Measurements from ENCODE around the gene MAP1A. TPM values are rescaled to one million over a fixed set of nuclear protein-coding genes. Genes with fewer than 3 reads are reported as not detected.

The MAP1A gene
- total and polyA plus RNA-seq, 2 donors (not counting 1 experiment from before 2014, with no cell fraction given) = 0.03 to 0.07 TPM

- Histone ChIP-seq H3K27me3 (replicated peaks in 1 of 4; ENCODE audit: control extremely low read depth in 1 of 4, control insufficient read depth in 3 of 4, insufficient read depth in 4 of 4, low read length in 3 of 4) (no peaks in the 10 kb centered on the region), H4K20me1 (ENCODE audit: control insufficient read depth, insufficient read depth, low read length, poor library complexity, severe bottlenecking) (no peaks in the 10 kb centered on the region), H3K27ac (ENCODE audit: low read length in 2 of 2) (no peak overlapping the region), H3K9ac (ENCODE audit: low read length) (no peak overlapping the region), H3K79me2 (ENCODE audit: control insufficient read depth, insufficient read depth, low read length) (no peaks in the 10 kb centered on the region), H3K9me3 (ENCODE audit: control extremely low read depth in 1 of 3, control insufficient read depth in 2 of 3, insufficient read depth in 1 of 3, low read length in 2 of 3) (peaks cover 0 to 3% (median 2%) of the 10 kb centered on the region in 3 donors), H2AFZ (ENCODE audit: insufficient read depth, low read depth, low read length, poor library complexity, severe bottlenecking) (no peak overlapping the region), H3K4me2 (replicated peaks; ENCODE audit: low read depth, low read length, poor library complexity, severe bottlenecking) (no peak overlapping the region), H3K4me1 (ENCODE audit: control insufficient read depth in 2 of 2, insufficient read depth in 2 of 2, low read length in 2 of 2) (no peaks in the 10 kb centered on the region), H3K36me3 (replicated peaks in 1 of 2; ENCODE audit: control extremely low read depth in 1 of 2, control insufficient read depth in 1 of 2, extremely low read depth in 1 of 2, insufficient read depth in 2 of 2, low read length in 1 of 2) (peaks cover 0 to 4% of the 10 kb centered on the region in 2 experiments), H3K4me3 (ENCODE audit: control extremely low read depth in 1 of 5, extremely low read depth in 1 of 5, insufficient read depth in 1 of 5, low read depth in 2 of 5, low read length in 4 of 5) (no peak overlapping the region)
- ChIA-PET POLR2A (no interaction called here), CTCF (no interaction called here)
- no peaks in the 10 kb centered on the region for H3K9me3 Mint-ChIP-seq (ENCODE audit: insufficient read depth)
- ATAC-seq (ENCODE audit: low read depth) (no peak), DNase-seq (no peak)
- intact Hi-C loops (cut with micrococcal nuclease) = no loop called here
- H3K4me3 Mint-ChIP-seq = no peak overlapping the region
- TF ChIP-seq CTCF (IDR thresholded peaks at IDR 0.05) = no peak
- TF ChIP-seq EZH2 (IDR thresholded peaks at IDR 0.05; ENCODE audit: borderline replicate concordance, insufficient read depth, low read depth, low read length, poor library complexity, severe bottlenecking) = no peak
- H3K27me3 Mint-ChIP-seq = no peaks in the 10 kb centered on the region
- no peak overlapping the region for H3K27ac Mint-ChIP-seq
- no peaks in the 10 kb centered on the region for H3K4me1 Mint-ChIP-seq
- no CpG with 5 or more reads among the region's 1 CpG for WGBS (ENCODE audit: insufficient coverage)
Observed at GRCh38 chr15:43545426-43545825, 28.0 kb downstream of the MAP1A start.

- Mint-ChIP-seq H3K27me3 (no peaks in the 10 kb centered on the region), H3K4me3 (no peak overlapping the region), H3K9me3 (ENCODE audit: insufficient read depth) (no peaks in the 10 kb centered on the region), H3K4me1 (no peaks in the 10 kb centered on the region), H3K27ac (no peak overlapping the region)
- Histone ChIP-seq H3K36me3 (replicated peaks in 1 of 2; ENCODE audit: control extremely low read depth in 1 of 2, control insufficient read depth in 1 of 2, extremely low read depth in 1 of 2, insufficient read depth in 2 of 2, low read length in 1 of 2) (peaks cover 3 to 4% of the 10 kb centered on the region in 2 experiments), H3K4me2 (replicated peaks; ENCODE audit: low read depth, low read length, poor library complexity, severe bottlenecking) (no peak overlapping the region), H3K27me3 (replicated peaks in 1 of 4; ENCODE audit: control extremely low read depth in 1 of 4, control insufficient read depth in 3 of 4, insufficient read depth in 4 of 4, low read length in 3 of 4) (no peaks in the 10 kb centered on the region), H2AFZ (ENCODE audit: insufficient read depth, low read depth, low read length, poor library complexity, severe bottlenecking) (no peak overlapping the region), H3K4me1 (ENCODE audit: control insufficient read depth in 2 of 2, insufficient read depth in 2 of 2, low read length in 2 of 2) (no peaks in the 10 kb centered on the region), H3K27ac (ENCODE audit: low read length in 2 of 2) (no peak overlapping the region), H3K79me2 (ENCODE audit: control insufficient read depth, insufficient read depth, low read length) (no peaks in the 10 kb centered on the region), H3K4me3 (ENCODE audit: control extremely low read depth in 1 of 5, extremely low read depth in 1 of 5, insufficient read depth in 1 of 5, low read depth in 2 of 5, low read length in 4 of 5) (no peak overlapping the region), H3K9ac (ENCODE audit: low read length) (no peak overlapping the region), H4K20me1 (ENCODE audit: control insufficient read depth, insufficient read depth, low read length, poor library complexity, severe bottlenecking) (no peaks in the 10 kb centered on the region), H3K9me3 (ENCODE audit: control extremely low read depth in 1 of 3, control insufficient read depth in 2 of 3, insufficient read depth in 1 of 3, low read length in 2 of 3) (peaks cover 0 to 3% (median 2%) of the 10 kb centered on the region in 3 donors)
- ATAC-seq (ENCODE audit: low read depth) (no peak), DNase-seq (no peak)
- TF ChIP-seq EZH2 (IDR thresholded peaks at IDR 0.05; ENCODE audit: borderline replicate concordance, insufficient read depth, low read depth, low read length, poor library complexity, severe bottlenecking) (no peak), CTCF (IDR thresholded peaks at IDR 0.05) (no peak)
- CTCF ChIA-PET = no interaction called here
- WGBS (ENCODE audit: insufficient coverage) = no CpG with 5 or more reads among the region's 2 CpGs
- POLR2A ChIA-PET = no interaction called here
- intact Hi-C loops (cut with micrococcal nuclease) = no loop called here
Observed at GRCh38 chr15:43547539-43547938, 30.1 kb downstream of the MAP1A start.

Data from B cell (primary cell).